Neural cell (in vitro differentiated cells): ENCODE data around the gene NUDT9.

ENCODE experiments used
- CTCF ChIP-seq: fragments of 450-650 bp; IDR thresholded peaks from 2 replicates; pipeline ENCODE4 v1.5.1; 2014; ENCODE audit warnings: antibody characterized with exemption, mild to moderate bottlenecking, moderate library complexity; ENCODE audit not compliant: poor library complexity, severe bottlenecking
- EZH2 ChIP-seq: fragments of 200-600, 300-800 bp; shearing (Covaris generic), sonication (generic); IDR thresholded peaks from 2 replicates; pipeline ENCODE4 v1.6.1; 2014; ENCODE audit warnings: antibody characterized with exemption, low read length, borderline replicate concordance, mild to moderate bottlenecking; ENCODE audit not compliant: insufficient read depth, poor library complexity, severe bottlenecking
- RAD21 ChIP-seq: fragments of 450-650 bp; conservative IDR thresholded peaks from 2 replicates; pipeline ENCODE4 v1.6.1; 2014; ENCODE audit warnings: antibody characterized with exemption, mild to moderate bottlenecking, moderate library complexity
- REST ChIP-seq: IDR thresholded peaks from 2 replicates; pipeline ENCODE4 v1.6.1; 2012; ENCODE audit warnings: borderline replicate concordance

GRCh38 chr4:87405211-87405820 lies 17.1 kb upstream of the NUDT9 start:
- TF ChIP-seq CTCF (no peak), EZH2 (no peak), REST (no peak), RAD21 (no peak)
